ENCODE data around the gene DYTN. TPM values are rescaled to one million over a fixed set of nuclear protein-coding genes. Genes with fewer than 3 reads are reported as not detected.
"Not testable (repeated sequence)": the region's sequence is repeated elsewhere in the genome, so short reads cannot be mapped to it uniquely, and the experiment has no call there.

DYTN gene
- total RNA-seq, 4 donors from 2014 or later, result not detected

DNA sequence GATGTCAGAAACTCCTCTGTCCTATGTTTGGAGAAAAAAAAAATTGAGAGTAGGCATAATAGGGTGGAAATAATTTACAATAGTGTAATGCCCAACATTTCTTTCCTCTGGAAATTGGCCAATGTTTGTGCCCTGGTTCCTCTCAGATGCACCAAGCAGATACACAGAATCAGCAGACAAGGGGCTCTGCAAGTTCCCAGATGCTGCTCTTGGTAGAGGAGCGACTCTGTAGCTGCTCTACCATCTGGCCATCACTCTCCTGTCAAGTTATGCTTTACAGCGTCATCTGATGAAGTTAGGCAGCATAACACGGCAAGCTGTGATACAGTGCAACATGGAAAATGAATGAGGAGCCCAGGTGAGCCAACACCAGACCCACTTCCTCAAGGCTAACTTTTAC lies 1.6 kb downstream of the DYTN start:
- no peak overlapping the region for H3K27ac ChIP-seq
- no peak overlapping the region for H3K4me3 ChIP-seq
- WGBS, 2 donors (ENCODE audit: low coverage in 1 of 2), result 23 to 73% methylated on average over 3 of the region's 3 CpGs
- no peaks in the 10 kb centered on the region for H3K9me3 ChIP-seq
- TF ChIP-seq POLR2AphosphoS5 (IDR thresholded peaks at IDR 0.05), result no peak
- TF ChIP-seq POLR2A (IDR thresholded peaks at IDR 0.05), result no peak
- TF ChIP-seq EP300 (IDR thresholded peaks at IDR 0.05), result no peak
- TF ChIP-seq, protein P1, sequence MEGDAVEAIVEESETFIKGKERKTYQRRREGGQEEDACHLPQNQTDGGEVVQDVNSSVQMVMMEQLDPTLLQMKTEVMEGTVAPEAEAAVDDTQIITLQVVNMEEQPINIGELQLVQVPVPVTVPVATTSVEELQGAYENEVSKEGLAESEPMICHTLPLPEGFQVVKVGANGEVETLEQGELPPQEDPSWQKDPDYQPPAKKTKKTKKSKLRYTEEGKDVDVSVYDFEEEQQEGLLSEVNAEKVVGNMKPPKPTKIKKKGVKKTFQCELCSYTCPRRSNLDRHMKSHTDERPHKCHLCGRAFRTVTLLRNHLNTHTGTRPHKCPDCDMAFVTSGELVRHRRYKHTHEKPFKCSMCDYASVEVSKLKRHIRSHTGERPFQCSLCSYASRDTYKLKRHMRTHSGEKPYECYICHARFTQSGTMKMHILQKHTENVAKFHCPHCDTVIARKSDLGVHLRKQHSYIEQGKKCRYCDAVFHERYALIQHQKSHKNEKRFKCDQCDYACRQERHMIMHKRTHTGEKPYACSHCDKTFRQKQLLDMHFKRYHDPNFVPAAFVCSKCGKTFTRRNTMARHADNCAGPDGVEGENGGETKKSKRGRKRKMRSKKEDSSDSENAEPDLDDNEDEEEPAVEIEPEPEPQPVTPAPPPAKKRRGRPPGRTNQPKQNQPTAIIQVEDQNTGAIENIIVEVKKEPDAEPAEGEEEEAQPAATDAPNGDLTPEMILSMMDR (IDR thresholded peaks at IDR 0.05), result no peak
- H3K36me3 ChIP-seq, result no peaks in the 10 kb centered on the region
- no peak for ATAC-seq
- H3K4me1 ChIP-seq, result no peaks in the 10 kb centered on the region
- peaks cover 3% of the 10 kb centered on the region for H3K27me3 ChIP-seq

DNA sequence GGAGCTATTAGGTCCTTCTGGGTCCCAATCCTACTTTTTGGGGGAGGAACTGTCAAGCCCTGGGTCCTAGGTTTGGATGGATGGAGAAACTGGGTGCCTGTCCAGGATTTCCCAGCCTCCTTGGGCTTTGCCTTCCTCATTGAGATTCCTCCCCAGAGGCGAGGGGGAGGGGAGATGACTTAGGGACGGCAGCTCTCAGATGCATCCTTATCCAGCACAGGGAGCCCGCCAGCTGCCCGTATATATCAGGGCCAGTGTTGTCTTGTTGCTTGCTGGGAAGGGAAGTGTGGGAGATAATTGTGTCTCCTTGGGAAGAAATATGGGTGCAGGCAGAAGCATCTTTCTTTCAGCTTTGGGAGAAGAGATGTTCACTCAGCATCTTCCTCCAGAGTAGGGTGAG lies 3.0 kb downstream of the DYTN start:
- not testable (repeated sequence) for H3K27me3 ChIP-seq, H3K4me1 ChIP-seq, H3K9me3 ChIP-seq, H3K27ac ChIP-seq, H3K4me3 ChIP-seq, ATAC-seq, H3K36me3 ChIP-seq
- 60% methylated on average over 1 of the region's 4 CpGs for WGBS, 2 donors (ENCODE audit: low coverage in 1 of 2)

DNA sequence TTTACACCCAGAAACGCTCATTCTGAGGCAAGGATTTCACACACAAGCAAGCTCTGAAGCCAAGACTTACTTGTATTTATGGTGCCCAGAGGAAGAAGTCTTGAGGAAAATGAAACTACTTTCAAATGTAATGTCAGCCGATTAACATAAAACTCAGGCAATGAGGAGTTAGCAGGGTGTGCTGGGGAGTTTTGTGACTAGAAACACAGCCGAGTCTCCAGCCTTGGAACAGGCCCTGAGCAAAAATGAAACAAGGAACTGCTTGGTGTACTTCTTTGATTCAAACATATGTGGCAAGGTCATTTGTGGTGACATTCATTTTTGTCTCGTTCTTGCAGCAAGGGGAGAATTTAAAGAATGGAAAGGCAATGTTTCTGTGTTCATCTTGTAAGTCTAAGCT lies 4.5 kb downstream of the DYTN start:
- no peaks in the 10 kb centered on the region for H3K36me3 ChIP-seq
- 66 to 88% methylated on average over 4 of the region's 4 CpGs for WGBS, 2 donors (ENCODE audit: low coverage in 1 of 2)

DNA sequence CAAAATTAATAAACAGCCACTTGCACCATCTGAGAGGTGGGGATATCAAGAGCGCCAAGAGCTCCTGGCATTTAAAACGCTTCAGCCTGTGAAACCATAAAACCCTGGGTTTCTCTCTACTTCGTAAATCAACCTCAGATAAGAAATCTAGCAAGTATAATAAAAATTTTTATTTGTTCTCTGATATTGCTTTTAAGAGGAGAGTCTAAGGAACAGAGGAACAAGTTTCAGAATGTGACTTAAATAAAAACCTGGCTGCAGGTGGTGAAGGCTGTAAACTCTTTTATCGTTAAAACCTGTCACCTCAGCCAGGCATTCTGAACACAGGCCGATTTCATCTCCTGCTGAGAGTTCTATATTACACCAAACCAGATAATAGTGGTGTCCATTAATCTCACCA lies 9.9 kb downstream of the DYTN start:
- Histone ChIP-seq H3K36me3 (no peaks in the 10 kb centered on the region), H3K4me1 (no peaks in the 10 kb centered on the region), H3K27me3 (no peaks in the 10 kb centered on the region), H3K9me3 (no peaks in the 10 kb centered on the region), H3K4me3 (no peak overlapping the region), H3K27ac (no peak overlapping the region)
- 63 to 70% methylated on average over 5 of the region's 5 CpGs for WGBS, 2 donors (ENCODE audit: low coverage in 1 of 2)
- TF ChIP-seq POLR2A (IDR thresholded peaks at IDR 0.05) (no peak), POLR2AphosphoS5 (IDR thresholded peaks at IDR 0.05) (no peak), EP300 (IDR thresholded peaks at IDR 0.05) (no peak)
- TF ChIP-seq, protein P1 (IDR thresholded peaks at IDR 0.05), result no peak
- ATAC-seq, result no peak

More for the DNA sequence above, 4.5 kb downstream of the DYTN start:
- Histone ChIP-seq H3K27ac (no peak overlapping the region), H3K9me3 (no peaks in the 10 kb centered on the region), H3K4me3 (no peak overlapping the region), H3K4me1 (no peaks in the 10 kb centered on the region), H3K27me3 (peaks cover 3% of the 10 kb centered on the region)
- ATAC-seq, result no peak
- TF ChIP-seq EP300 (IDR thresholded peaks at IDR 0.05) (no peak), POLR2A (IDR thresholded peaks at IDR 0.05) (no peak)

DNA sequence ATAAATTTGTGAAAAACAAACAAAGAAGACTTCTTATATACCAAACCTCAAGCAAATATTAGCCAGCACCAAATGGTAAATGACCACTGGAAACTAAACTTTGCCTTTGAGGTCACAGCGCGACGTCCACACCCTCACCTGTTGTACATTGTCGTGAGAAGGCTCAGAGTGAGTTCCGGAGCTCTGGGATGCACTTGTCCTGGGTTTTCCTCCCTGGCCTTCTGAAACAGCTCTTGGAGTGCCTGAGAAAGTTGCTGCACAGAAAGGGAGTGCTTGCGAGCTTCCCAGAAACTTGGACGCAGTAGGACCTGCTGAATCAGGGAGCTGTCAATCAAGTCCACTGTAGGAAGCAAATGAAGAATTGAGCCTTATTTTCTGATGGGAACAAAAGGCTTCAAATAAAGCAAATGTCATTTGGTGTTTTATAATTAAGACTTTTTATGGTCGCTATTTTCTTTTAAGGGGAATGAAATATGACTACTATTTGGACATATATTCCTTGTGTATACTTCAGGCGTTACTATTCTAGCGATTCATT lies 11.0 kb downstream of the DYTN start:
- H3K4me3 ChIP-seq, result no peak overlapping the region
- H3K27ac ChIP-seq, result no peak overlapping the region
- no peaks in the 10 kb centered on the region for H3K9me3 ChIP-seq
- ATAC-seq, result no peak
- no peaks in the 10 kb centered on the region for H3K36me3 ChIP-seq
- WGBS, 2 donors (ENCODE audit: low coverage in 1 of 2), result 70 to 72% methylated on average over 5 to 8 of the region's 10 CpGs
- no peaks in the 10 kb centered on the region for H3K4me1 ChIP-seq
- TF ChIP-seq EP300 (IDR thresholded peaks at IDR 0.05) (no peak), POLR2AphosphoS5 (IDR thresholded peaks at IDR 0.05) (no peak), POLR2A (IDR thresholded peaks at IDR 0.05) (no peak)
- TF ChIP-seq, protein P1 (IDR thresholded peaks at IDR 0.05), result no peak
- no peaks in the 10 kb centered on the region for H3K27me3 ChIP-seq

DNA sequence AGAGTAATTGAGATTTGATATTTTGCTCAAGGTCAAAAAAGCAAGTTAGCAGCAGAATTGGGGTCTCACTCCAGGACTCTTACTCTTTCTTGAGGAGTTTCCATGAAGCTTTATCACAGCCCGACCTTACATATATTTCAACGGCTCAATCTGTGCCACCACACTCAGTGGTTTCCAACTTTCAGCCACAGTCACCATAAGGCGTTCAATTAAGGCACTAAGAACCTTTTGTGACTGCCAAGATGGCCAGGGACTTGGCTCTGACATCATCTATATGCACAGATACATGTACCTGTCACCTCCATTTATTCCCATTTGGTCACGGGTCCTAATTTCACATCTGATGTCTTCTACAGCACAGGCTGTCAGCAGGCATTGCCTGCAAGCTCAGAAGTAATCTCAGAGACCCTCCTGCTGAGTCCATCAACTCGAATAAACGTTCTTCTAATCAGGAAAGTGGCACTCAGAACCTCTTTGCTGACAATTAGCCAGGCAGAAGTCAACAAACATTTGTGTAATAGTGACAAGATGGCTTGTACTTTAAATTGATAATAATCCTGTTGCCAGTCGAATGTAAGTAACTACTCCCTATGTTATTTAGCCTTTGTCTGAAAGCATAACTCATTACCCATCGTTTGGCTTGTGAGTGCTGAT lies 16.1 kb downstream of the DYTN start:
- Histone ChIP-seq H3K4me1 (no peaks in the 10 kb centered on the region), H3K4me3 (no peak overlapping the region), H3K27ac (no peak overlapping the region), H3K36me3 (no peaks in the 10 kb centered on the region), H3K27me3 (no peaks in the 10 kb centered on the region), H3K9me3 (no peaks in the 10 kb centered on the region)
- ATAC-seq, result no peak
- no peak for TF ChIP-seq POLR2A (IDR thresholded peaks at IDR 0.05)
- no peak for TF ChIP-seq POLR2AphosphoS5 (IDR thresholded peaks at IDR 0.05)
- TF ChIP-seq, protein P1 (IDR thresholded peaks at IDR 0.05), result no peak
- TF ChIP-seq EP300 (IDR thresholded peaks at IDR 0.05), result no peak
- WGBS, 2 donors (ENCODE audit: low coverage in 1 of 2), result 41 to 68% methylated on average over 8 of the region's 8 CpGs
